H9 (cell line): ENCODE measurements around the gene PLB1. TPM values are rescaled to one million over a fixed set of nuclear protein-coding genes. Genes with fewer than 3 reads are reported as not detected.

Experiments used
- DNase-seq: peaks from one replicate; pipeline ENCODE4 v3.0.0-alpha.2; 2017
- H2AFZ ChIP-seq: one replicate; pipeline ENCODE4 v1.6.1; 2013; ENCODE audit warnings: mild to moderate bottlenecking, low read length, control low read depth, moderate library complexity
- H2AK5ac ChIP-seq: 2 replicates; pipeline ENCODE4 v1.6.1; 2013; ENCODE audit warnings: low read length, control low read depth, mixed read lengths; ENCODE audit not compliant: insufficient read length
- H2BK120ac ChIP-seq: one replicate; pipeline ENCODE4 v1.6.1; 2013; ENCODE audit warnings: low read depth, mild to moderate bottlenecking, low read length, control low read depth, inconsistent platforms; ENCODE audit not compliant: poor library complexity, severe bottlenecking
- H2BK12ac ChIP-seq: 2 replicates; pipeline ENCODE4 v1.6.1; 2013; ENCODE audit warnings: low read length, control low read depth, mixed read lengths, low read depth; ENCODE audit not compliant: insufficient read length
- H2BK15ac ChIP-seq: 2 replicates; pipeline ENCODE4 v1.6.1; 2013; ENCODE audit warnings: low read depth, low read length, control low read depth
- H2BK20ac ChIP-seq: one replicate; pipeline ENCODE4 v1.6.1; 2013; ENCODE audit warnings: low read depth, mild to moderate bottlenecking, low read length, control low read depth, inconsistent platforms; ENCODE audit not compliant: poor library complexity, severe bottlenecking
- H2BK5ac ChIP-seq: 2 replicates; pipeline ENCODE4 v1.6.1; 2013; ENCODE audit warnings: low read length, control low read depth, mixed read lengths; ENCODE audit not compliant: insufficient read length
- H3K14ac ChIP-seq: 2 replicates; pipeline ENCODE4 v1.6.1; 2013; ENCODE audit warnings: low read length, control low read depth; ENCODE audit not compliant: insufficient read depth
- H3K18ac ChIP-seq: 2 replicates; pipeline ENCODE4 v1.6.1; 2013; ENCODE audit warnings: low read depth, mild to moderate bottlenecking, mixed read lengths, low read length, control low read depth; ENCODE audit not compliant: insufficient read length
- H3K23ac ChIP-seq: 2 replicates; pipeline ENCODE4 v1.6.1; 2013; ENCODE audit warnings: low read length, control low read depth, mixed read lengths, low read depth; ENCODE audit not compliant: insufficient read length
- H3K23me2 ChIP-seq: 2 replicates; pipeline ENCODE4 v1.6.1; 2013; ENCODE audit warnings: low read depth, mild to moderate bottlenecking, mixed read lengths, low read length, control low read depth; ENCODE audit not compliant: insufficient read length, poor library complexity, severe bottlenecking
- H3K27ac ChIP-seq: 2 replicates; pipeline ENCODE4 v1.5.1; 2013; ENCODE audit warnings: low read length, control low read depth, mixed read lengths, low read depth; ENCODE audit not compliant: insufficient read length
- H3K27me3 ChIP-seq: 2 replicates; pipeline ENCODE4 v1.6.1; 2013; ENCODE audit warnings: low read length, control low read depth, inconsistent platforms; ENCODE audit not compliant: insufficient read depth
- H3K4ac ChIP-seq: 2 replicates; pipeline ENCODE4 v1.6.1; 2013; ENCODE audit warnings: low read depth, mild to moderate bottlenecking, control low read depth, inconsistent platforms, low read length, moderate library complexity
- H3K4me1 ChIP-seq: 2 replicates; pipeline ENCODE4 v1.6.1; 2013; ENCODE audit warnings: low read length, control low read depth, inconsistent platforms; ENCODE audit not compliant: insufficient read depth
- H3K4me2 ChIP-seq: 2 replicates; pipeline ENCODE4 v1.6.1; 2013; ENCODE audit warnings: low read length, control low read depth, mixed read lengths; ENCODE audit not compliant: insufficient read length, insufficient read depth
- H3K56ac ChIP-seq: 2 replicates; pipeline ENCODE4 v1.6.1; 2013; ENCODE audit warnings: low read depth, mild to moderate bottlenecking, mixed read lengths, low read length, control low read depth; ENCODE audit not compliant: insufficient read length
- H3K79me1 ChIP-seq: 2 replicates; pipeline ENCODE4 v1.6.1; 2013; ENCODE audit warnings: low read depth, mild to moderate bottlenecking, moderate library complexity, low read length, control low read depth, inconsistent platforms; ENCODE audit not compliant: insufficient read depth, poor library complexity, severe bottlenecking
- H3K79me2 ChIP-seq: 2 replicates; pipeline ENCODE4 v1.6.1; 2013; ENCODE audit warnings: low read length, control low read depth, inconsistent platforms; ENCODE audit not compliant: insufficient read depth
- H3K9ac ChIP-seq: 2 replicates; pipeline ENCODE4 v1.6.1; 2013; ENCODE audit warnings: low read length, control low read depth, mixed read lengths; ENCODE audit not compliant: insufficient read length; ENCODE audit errors: extremely low read depth
- H3K9me3 ChIP-seq: one replicate; pipeline ENCODE4 v1.6.1; 2013; ENCODE audit warnings: low read depth, low read length, inconsistent platforms; ENCODE audit not compliant: control insufficient read depth
- H3T11ph ChIP-seq: one replicate; pipeline ENCODE4 v1.6.1; 2013; ENCODE audit warnings: mild to moderate bottlenecking, low read length, control low read depth, inconsistent platforms
- H4K20me1 ChIP-seq: one replicate; pipeline ENCODE4 v1.6.1; 2013; ENCODE audit not compliant: control insufficient read depth, insufficient read length, insufficient read depth
- H4K5ac ChIP-seq: 2 replicates; pipeline ENCODE4 v1.6.1; 2013; ENCODE audit warnings: low read depth, mild to moderate bottlenecking, mixed read lengths, low read length, control low read depth; ENCODE audit not compliant: insufficient read length
- H4K8ac ChIP-seq: replicated peaks from 2 replicates; pipeline ENCODE4 v1.6.1; 2013; ENCODE audit warnings: low read length, control low read depth, mixed read lengths, low read depth; ENCODE audit not compliant: insufficient read length
- H4K91ac ChIP-seq: 2 replicates; pipeline ENCODE4 v1.6.1; 2013; ENCODE audit warnings: low read depth, mild to moderate bottlenecking, moderate library complexity, mixed read lengths, low read length, control low read depth; ENCODE audit not compliant: insufficient read length
- H3K27ac Mint-ChIP-seq, 3 experiments: 2 replicates in 2 of 3; 3 replicates in 1 of 3; pipeline ENCODE4 v1.8.0; 2020 to 2021; ENCODE audit warnings: mixed read lengths in 3 of 3, mild to moderate bottlenecking in 1 of 3, moderate library complexity in 1 of 3
- H3K27me3 Mint-ChIP-seq: 2 replicates; pipeline ENCODE4 v1.8.0; 2021; ENCODE audit warnings: low read depth, mild to moderate bottlenecking, moderate library complexity, mixed read lengths
- H3K36me3 Mint-ChIP-seq, 3 experiments: 2 replicates in 2 of 3; 3 replicates in 1 of 3; pipeline ENCODE4 v1.8.0; 2020 to 2021; ENCODE audit warnings: low read depth in 3 of 3, mixed read lengths in 3 of 3; ENCODE audit not compliant: insufficient read depth in 1 of 3
- H3K4me1 Mint-ChIP-seq, 2 experiments: 2 replicates each; pipeline ENCODE4 v1.8.0; 2020; ENCODE audit warnings: mixed read lengths in 2 of 2
- H3K4me3 Mint-ChIP-seq, 2 experiments: 2 replicates in 1 of 2; 3 replicates in 1 of 2; pipeline ENCODE4 v1.8.0; 2020 to 2021; ENCODE audit warnings: mild to moderate bottlenecking in 2 of 2, mixed read lengths in 2 of 2, moderate library complexity in 1 of 2
- H3K9me3 Mint-ChIP-seq, 2 experiments: 2 replicates in 1 of 2; 3 replicates in 1 of 2; pipeline ENCODE4 v1.8.0; 2020; ENCODE audit warnings: mild to moderate bottlenecking in 2 of 2, mixed read lengths in 2 of 2, moderate library complexity in 1 of 2
- CTCF ChIP-seq: fragments of 200-600 bp; sonication (generic); conservative IDR thresholded peaks from 3 replicates; pipeline ENCODE4 v1.8.0; 2021; ENCODE audit warnings: antibody characterized with exemption, mild to moderate bottlenecking
- WGBS: extraction: QIAGEN DNeasy Blood & Tissue Kit; methylation state at CpG from one replicate; pipeline ENCODE4 v1.1.7; 2013; ENCODE audit warnings: missing lambda C conversion rate, low lambda C conversion rate, mixed read lengths; ENCODE audit not compliant: insufficient read length; ENCODE audit errors: extremely low coverage; 5-methylcytosine and 5-hydroxymethylcytosine counted together
- total RNA-seq: library from RNA; stranded (reverse); gene quantifications from 2 replicates; pipeline ENCODE4 v1.2.1, GENCODE V29; 2021

The PLB1 gene
- total RNA-seq, 1 experiment from 2014 or later = not detected

DNA sequence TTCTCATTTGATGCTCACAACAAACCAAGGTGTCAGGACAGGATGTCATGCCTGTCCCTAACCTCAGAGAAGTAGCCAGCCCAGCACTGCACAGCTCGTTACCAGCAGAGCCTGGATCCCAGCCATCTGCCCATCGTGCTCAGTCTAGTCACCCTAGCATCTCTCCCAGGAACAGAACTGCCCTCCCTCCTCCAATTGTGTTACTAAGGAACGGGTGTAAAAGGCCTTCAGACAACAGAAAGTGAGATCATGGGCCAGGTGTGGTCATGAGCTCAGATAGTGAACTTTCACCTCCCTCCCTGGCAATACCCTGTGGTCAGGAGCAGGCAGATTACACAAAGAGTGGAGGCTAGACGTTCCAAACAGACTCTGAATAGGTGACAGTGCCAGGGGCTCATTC lies 144.0 kb downstream of the PLB1 start:
- TF ChIP-seq CTCF = no peak
- Histone ChIP-seq H3K9ac (no peak overlapping the region), H3K4me1 (no peaks in the 10 kb centered on the region), H2BK20ac (no peak overlapping the region), H2BK120ac (no peak overlapping the region), H3K18ac (no peak overlapping the region), H3K14ac (no peak overlapping the region), H4K91ac (no peak overlapping the region), H3K79me1 (no peaks in the 10 kb centered on the region), H3K27ac (no peak overlapping the region), H3K56ac (no peak overlapping the region), H4K8ac (no peak overlapping the region), H4K20me1 (no peaks in the 10 kb centered on the region), H4K5ac (no peak overlapping the region), H3K9me3 (no peaks in the 10 kb centered on the region), H3K23ac (no peak overlapping the region), H3K79me2 (no peaks in the 10 kb centered on the region), H3K23me2 (no peaks in the 10 kb centered on the region), H2BK15ac (no peak overlapping the region), H3K4me2 (no peak overlapping the region), H3K27me3 (no peaks in the 10 kb centered on the region), H2AFZ (no peak overlapping the region), H3T11ph (no peak overlapping the region), H2AK5ac (no peak overlapping the region), H2BK12ac (no peak overlapping the region), H3K4ac (no peak overlapping the region), H2BK5ac (no peak overlapping the region)
- peaks cover 15 to 21% of the 10 kb centered on the region in 2 experiments for H3K4me1 Mint-ChIP-seq
- H3K27ac Mint-ChIP-seq = peak overlapping the region in 1 of 3 experiments; percentile 19; a peak in 2 of 7 replicates
- WGBS = no CpG with 5 or more reads among the region's 4 CpGs
- no peak for DNase-seq
- H3K4me3 Mint-ChIP-seq = no peak overlapping the region
- H3K36me3 Mint-ChIP-seq = no peaks in the 10 kb centered on the region
- no peaks in the 10 kb centered on the region; a peak in 1 of 5 replicates for H3K9me3 Mint-ChIP-seq
- H3K27me3 Mint-ChIP-seq = peaks cover 4% of the 10 kb centered on the region
